ENCODE results near the gene RBM15. TPM values are rescaled to one million over a fixed set of nuclear protein-coding genes. Genes with fewer than 3 reads are reported as not detected.

The RBM15 gene
- total RNA-seq, 1 donor from 2014 or later: 36.0 TPM

Other genes starting within 250 kb of the RBM15 start
- gene UBL4B, start 226.9 kb upstream of the RBM15 start, total RNA-seq: not detected in 2 replicates
- 0.35 and 0.45 TPM in 2 replicates for gene SLC6A17, start 188.9 kb upstream of the RBM15 start, total RNA-seq
- 2.6 and 15.2 TPM in 2 replicates for gene KCNC4, start 129.1 kb upstream of the RBM15 start, total RNA-seq
- 127 and 173 TPM in 2 replicates for gene SLC16A4, start 51.6 kb downstream of the RBM15 start, total RNA-seq
- gene LAMTOR5, start 68.3 kb downstream of the RBM15 start, total RNA-seq: 49.8 and 54.2 TPM in 2 replicates
- gene PROK1, start 111.8 kb downstream of the RBM15 start, total RNA-seq: not detected in 2 replicates
- not detected in 2 replicates for gene KCNA10, start 179.8 kb downstream of the RBM15 start, total RNA-seq

All from renal cortical epithelial cell (primary cell).